RWPE2 (cell line): ENCODE results near the gene METTL26.

Experiments used
- ATAC-seq: fragments of 200-7000 bp; cut with Tn5 transposase; 3 replicates; pipeline ENCODE4 v1.9.1; 2021; ENCODE audit warnings: low read depth
- DNase-seq: peaks from one replicate; pipeline ENCODE4 v3.0.0-alpha.2; 2020; ENCODE audit warnings: low spot score
- H3K27ac ChIP-seq: fragments of 450-650 bp; 2 replicates; pipeline ENCODE4 v1.5.1; 2017; ENCODE audit warnings: mild to moderate bottlenecking; ENCODE audit not compliant: poor library complexity, severe bottlenecking
- H3K27me3 ChIP-seq: fragments of 250-450 bp; sonication (Bioruptor Pico); 2 replicates; pipeline ENCODE4 v1.5.1; 2021; ENCODE audit warnings: mild to moderate bottlenecking, moderate library complexity; ENCODE audit not compliant: insufficient read depth, poor library complexity, severe bottlenecking
- H3K36me3 ChIP-seq: fragments of 250-450 bp; sonication (Bioruptor Pico); 2 replicates; pipeline ENCODE4 v1.5.1; 2020; ENCODE audit warnings: low read depth, mild to moderate bottlenecking, moderate library complexity
- H3K4me1 ChIP-seq: fragments of 250-450 bp; sonication (Bioruptor Pico); 2 replicates; pipeline ENCODE4 v1.5.1; 2021; ENCODE audit warnings: mild to moderate bottlenecking, moderate library complexity; ENCODE audit not compliant: insufficient read depth, poor library complexity, severe bottlenecking
- H3K4me3 ChIP-seq: fragments of 250-450 bp; sonication (Bioruptor Pico); 2 replicates; pipeline ENCODE4 v1.5.1; 2021; ENCODE audit warnings: mild to moderate bottlenecking, moderate library complexity; ENCODE audit not compliant: severe bottlenecking
- H3K9me3 ChIP-seq: fragments of 250-450 bp; sonication (Bioruptor Pico); 2 replicates; pipeline ENCODE4 v1.5.1; 2021; ENCODE audit warnings: mild to moderate bottlenecking, moderate library complexity; ENCODE audit not compliant: severe bottlenecking
- TF ChIP-seq, protein P1 (sequence below): fragments of 450-650 bp; IDR thresholded peaks from one replicate; pipeline ENCODE4 v1.5.1; 2017; ENCODE audit warnings: mild to moderate bottlenecking, moderate library complexity; ENCODE audit not compliant: poor library complexity, severe bottlenecking

The METTL26 gene

DNA sequence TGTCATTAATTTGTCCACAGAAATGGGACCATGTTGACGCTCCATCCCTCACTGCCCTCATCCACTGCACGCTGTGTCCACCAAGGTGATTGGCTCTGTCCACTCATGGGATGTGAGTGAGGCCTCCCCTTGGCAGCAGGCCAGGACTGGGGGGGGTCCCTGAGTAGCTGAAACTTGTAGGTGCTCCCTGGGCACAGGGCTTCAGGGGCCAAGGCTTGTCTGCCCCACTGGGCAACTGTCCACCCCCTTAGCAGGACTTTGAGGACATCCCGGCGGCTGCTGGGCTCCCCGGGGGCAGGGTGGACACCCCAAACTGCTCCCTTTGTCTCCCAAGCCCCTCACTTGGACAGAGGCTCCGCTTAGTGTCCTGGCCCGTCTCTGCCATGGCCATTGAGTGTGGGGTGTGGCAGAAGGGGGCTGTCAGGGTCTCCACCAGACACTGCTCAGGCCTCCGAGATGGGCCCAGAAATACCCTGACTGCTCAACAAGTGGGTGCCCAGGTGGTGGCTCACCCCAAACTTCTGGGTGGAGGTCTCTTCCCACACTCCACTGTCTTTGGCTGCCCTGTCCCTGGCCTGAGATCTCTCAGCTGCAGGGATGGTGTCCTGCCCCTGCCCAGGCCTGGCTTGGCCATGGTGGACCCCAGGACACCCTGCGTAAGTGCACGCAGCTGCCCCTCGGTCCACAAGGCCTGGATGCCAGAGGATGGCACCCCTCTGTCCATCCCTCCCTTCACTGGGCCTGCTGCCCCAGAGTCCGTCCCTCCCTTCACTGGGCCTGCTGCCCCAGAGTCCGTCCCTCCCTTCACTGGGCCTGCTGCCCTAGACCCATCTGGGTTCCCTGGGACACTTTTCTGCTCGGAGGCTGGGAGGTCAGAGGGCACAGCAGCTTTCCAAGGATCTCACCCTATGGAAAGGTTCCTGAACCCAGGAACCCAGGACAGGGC lies 49.2 kb downstream of the METTL26 start:
- peaks cover 8% of the 10 kb centered on the region for H3K4me1 ChIP-seq
- no peak for DNase-seq
- H3K4me3 ChIP-seq: no peak overlapping the region
- no peaks in the 10 kb centered on the region for H3K9me3 ChIP-seq
- TF ChIP-seq, protein P1, sequence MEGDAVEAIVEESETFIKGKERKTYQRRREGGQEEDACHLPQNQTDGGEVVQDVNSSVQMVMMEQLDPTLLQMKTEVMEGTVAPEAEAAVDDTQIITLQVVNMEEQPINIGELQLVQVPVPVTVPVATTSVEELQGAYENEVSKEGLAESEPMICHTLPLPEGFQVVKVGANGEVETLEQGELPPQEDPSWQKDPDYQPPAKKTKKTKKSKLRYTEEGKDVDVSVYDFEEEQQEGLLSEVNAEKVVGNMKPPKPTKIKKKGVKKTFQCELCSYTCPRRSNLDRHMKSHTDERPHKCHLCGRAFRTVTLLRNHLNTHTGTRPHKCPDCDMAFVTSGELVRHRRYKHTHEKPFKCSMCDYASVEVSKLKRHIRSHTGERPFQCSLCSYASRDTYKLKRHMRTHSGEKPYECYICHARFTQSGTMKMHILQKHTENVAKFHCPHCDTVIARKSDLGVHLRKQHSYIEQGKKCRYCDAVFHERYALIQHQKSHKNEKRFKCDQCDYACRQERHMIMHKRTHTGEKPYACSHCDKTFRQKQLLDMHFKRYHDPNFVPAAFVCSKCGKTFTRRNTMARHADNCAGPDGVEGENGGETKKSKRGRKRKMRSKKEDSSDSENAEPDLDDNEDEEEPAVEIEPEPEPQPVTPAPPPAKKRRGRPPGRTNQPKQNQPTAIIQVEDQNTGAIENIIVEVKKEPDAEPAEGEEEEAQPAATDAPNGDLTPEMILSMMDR: no peak
- no peaks in the 10 kb centered on the region for H3K36me3 ChIP-seq
- peak overlapping the region; percentile 87 for H3K27ac ChIP-seq
- ATAC-seq: no peak
- H3K27me3 ChIP-seq: no peaks in the 10 kb centered on the region

DNA sequence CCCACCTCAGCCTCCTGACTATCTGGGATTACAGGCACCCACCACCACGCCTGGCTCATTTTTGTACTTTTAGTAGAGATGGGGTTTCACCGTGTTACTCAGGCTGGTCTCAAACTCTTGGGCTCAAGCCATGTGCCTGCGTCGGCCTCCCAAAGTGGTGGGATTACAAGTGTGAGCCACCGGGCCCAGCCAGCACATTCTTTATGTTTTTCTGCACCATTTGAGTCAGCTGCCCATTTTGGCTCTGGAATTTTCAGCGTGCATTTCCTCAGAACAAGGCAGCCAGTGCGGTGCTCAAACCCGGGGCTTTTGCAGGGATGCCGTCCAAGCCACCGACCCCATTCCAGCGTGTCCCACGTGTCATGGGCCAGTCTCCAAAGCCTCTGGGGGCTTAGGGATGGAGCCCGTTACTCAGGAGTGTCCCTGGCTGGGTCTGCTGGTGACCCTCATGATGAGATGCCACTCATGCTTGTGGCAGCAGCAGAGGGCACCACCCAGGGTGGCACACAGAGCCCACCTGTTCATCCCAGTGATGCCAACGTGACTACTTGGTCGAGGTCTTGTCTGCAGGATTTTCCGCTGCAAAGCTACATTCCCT lies 50.0 kb downstream of the METTL26 start:
- ATAC-seq (no peak), DNase-seq (no peak)
- TF ChIP-seq, protein P1: no peak
- no peak overlapping the region for H3K4me3 ChIP-seq
- H3K27ac ChIP-seq: no peak overlapping the region
- peaks cover 4% of the 10 kb centered on the region for H3K4me1 ChIP-seq
- no peaks in the 10 kb centered on the region for H3K9me3 ChIP-seq
- H3K27me3 ChIP-seq: no peaks in the 10 kb centered on the region
- no peaks in the 10 kb centered on the region for H3K36me3 ChIP-seq

DNA sequence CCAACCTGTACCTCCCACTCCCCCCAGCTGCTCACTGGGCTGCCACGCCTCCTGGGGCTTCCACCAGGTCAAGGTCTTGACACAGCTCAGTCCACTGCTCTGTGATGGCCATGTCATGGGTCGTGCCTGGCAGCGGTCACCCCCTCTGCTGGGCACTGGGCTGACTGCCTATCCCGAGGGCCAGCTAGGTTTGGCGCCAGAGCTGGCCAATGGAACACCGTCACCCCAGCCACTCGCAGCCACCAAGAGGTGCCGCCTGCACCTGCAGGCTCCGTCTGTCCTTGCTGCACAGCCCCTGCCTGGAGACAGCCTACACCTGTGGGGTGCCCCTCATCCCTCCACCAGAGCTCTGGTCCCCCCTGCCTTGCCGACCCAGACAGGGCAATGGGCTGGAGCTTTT lies 50.8 kb downstream of the METTL26 start:
- Histone ChIP-seq H3K36me3 (no peaks in the 10 kb centered on the region), H3K4me3 (no peak overlapping the region), H3K27ac (no peak overlapping the region), H3K27me3 (no peaks in the 10 kb centered on the region), H3K9me3 (no peaks in the 10 kb centered on the region), H3K4me1 (peaks cover 4% of the 10 kb centered on the region)
- TF ChIP-seq, protein P1: no peak
- DNase-seq: no peak
- ATAC-seq: no peak
